GM18505 (cell line): ENCODE results near the gene CLCN1.
A peak's percentile ranks its signal among the peaks of the same experiment; 100 is the strongest.

Source experiments
- ATAC-seq: cut with Tn5 transposase; IDR thresholded peaks from one replicate; pipeline ENCODE4 v1.9.1; 2021; ENCODE audit not compliant: unreplicated experiment
- POLR2A ChIP-seq: IDR thresholded peaks from 4 replicates; pipeline ENCODE4 v1.6.1; 2011; ENCODE audit warnings: borderline replicate concordance; ENCODE audit not compliant: insufficient read depth, insufficient read length; ENCODE audit errors: extremely low read depth

The CLCN1 gene

DNA sequence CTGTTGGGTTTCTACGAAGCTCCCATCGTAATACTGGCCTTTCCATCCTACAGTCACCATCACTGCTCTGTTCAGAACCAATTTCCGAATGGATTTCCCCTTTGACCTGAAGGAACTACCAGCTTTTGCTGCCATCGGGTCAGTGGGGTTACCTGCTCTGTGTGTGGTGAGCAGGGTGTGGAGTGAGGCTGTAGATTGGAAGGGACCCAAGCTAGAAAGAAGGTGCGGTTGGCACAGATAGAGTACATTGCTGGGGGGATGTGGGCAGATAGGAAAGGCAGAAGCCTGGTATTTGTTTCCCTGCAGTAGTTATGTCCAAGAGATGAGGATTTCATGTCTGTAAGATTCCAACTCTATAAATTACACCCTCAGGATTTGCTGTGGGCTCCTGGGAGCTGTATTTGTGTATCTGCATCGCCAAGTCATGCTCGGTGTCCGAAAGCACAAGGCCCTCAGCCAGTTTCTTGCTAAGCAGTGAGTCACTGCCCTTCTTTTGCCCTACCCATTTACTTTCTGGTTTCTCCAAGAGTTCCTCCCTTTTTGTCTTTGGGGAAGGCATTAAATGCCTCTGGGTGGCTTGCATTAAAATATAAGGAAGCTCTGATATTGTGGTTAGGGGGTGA is 15.4 kb downstream of the CLCN1 start:
- TF ChIP-seq POLR2A: no peak
- no peak for ATAC-seq

DNA sequence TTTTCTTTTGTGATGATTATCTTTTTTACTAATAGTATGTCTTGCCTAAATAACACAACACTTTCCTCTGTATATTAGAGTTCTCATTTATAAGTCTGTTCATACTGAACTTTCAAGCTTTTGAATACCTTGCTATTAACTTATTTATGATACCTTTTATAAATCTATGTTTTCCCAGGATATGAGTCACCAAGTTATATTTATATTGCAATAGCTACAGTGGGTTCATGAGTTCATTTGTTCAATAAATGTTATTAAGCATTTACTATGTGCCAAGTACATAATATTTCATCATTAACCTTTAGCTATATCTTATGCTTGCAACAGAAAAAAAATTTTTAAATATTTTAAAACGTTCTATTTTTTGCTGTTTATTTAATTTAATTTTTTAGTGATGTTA is 18.3 kb downstream of the CLCN1 start:
- TF ChIP-seq POLR2A: no peak
- no peak for ATAC-seq

DNA sequence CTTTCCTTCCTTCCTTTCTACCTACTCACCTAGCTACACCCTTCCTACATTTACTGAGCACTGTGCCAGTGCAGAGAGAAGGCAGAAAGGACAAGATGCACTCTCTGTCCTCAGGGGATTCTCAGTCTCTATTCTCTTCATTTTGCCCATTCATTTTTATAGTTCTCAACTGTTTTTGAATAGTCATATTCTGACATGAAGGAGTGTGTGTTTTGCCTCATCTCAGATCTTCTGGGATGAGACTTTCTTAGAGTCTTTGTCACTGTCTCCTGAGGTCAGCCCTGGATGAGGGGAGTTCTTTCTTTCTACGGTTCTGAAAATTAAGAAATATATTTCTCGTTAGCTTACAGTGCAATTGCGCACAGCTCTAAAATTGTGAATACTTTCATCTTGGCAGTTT is 21.3 kb downstream of the CLCN1 start:
- TF ChIP-seq POLR2A: no peak
- ATAC-seq: no peak

DNA sequence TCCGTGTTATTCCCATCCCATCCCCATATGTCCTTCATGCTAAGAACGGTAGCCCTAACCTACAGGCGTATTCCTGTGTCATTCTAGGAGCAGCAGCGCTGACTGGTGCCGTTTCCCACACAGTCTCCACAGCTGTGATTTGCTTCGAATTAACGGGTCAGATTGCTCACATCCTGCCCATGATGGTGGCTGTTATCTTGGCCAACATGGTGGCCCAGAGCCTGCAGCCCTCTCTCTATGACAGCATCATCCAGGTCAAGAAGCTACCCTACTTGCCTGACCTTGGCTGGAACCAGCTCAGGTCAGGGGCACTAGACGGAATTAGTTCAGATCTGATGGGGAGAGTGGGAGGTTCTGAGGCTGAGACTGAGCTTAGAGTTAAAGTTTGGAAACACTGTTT is 25.9 kb downstream of the CLCN1 start:
- no peak for ATAC-seq
- no peak for TF ChIP-seq POLR2A

DNA sequence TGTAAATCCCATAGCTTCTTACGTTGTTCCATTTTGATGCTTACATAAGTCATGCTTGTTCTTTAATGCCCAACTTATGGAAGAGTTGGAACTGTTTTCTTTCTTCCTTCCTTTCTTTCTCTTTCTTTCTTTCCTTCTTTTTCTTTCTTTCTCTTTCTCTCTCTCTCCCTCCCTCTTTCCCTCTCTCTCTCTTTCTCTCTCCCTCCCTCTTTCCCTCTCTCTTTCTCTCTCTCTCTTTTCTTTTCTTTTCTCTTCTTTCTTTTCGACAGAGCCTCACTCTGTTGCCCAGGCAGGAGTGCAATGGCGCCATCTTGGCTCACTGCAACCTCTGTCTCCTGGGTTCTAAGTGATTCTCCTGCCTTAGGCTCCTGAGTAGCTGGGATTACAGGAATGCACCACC is 27.7 kb downstream of the CLCN1 start:
- no peak for ATAC-seq
- TF ChIP-seq POLR2A: no peak

DNA sequence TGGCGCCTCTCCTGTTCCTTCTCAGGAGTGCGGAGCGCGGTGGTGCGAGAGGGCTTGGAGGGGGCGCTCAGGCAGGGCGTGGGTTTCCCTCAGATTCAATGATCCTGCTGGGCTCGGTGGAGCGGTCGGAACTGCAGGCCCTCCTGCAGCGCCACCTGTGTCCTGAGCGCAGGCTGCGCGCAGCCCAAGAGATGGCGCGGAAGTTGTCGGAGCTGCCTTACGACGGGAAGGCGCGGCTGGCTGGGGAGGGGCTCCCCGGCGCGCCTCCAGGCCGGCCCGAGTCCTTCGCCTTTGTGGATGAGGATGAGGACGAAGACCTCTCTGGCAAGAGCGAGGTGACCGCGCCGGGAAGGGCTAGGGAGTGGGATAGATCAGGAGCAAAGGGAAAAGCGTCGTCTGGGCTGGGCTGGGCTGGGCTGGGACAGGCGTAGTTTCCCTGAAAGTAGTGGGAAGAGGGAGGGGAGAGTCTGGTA is 29.6 kb downstream of the CLCN1 start:
- peak; percentile 81 for ATAC-seq
- no peak for TF ChIP-seq POLR2A

DNA sequence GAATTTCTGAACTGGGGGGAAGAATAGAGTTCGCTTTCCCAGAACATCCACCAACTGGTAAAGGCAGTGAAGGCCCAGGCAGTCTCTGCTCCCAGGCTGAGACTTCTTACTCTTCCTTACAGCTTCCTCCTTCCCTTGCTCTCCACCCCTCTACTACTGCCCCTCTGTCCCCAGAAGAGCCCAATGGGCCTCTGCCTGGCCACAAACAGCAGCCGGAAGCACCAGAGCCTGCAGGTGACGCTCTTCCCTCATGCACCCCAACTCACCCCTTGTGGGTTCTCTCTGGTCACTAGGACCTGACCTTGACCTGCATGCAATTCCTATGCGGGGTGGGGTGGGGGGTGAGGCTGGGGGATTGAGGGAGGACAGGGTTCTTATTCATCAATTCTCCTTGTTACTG is 30.1 kb downstream of the CLCN1 start:
- ATAC-seq: no peak
- no peak for TF ChIP-seq POLR2A

DNA sequence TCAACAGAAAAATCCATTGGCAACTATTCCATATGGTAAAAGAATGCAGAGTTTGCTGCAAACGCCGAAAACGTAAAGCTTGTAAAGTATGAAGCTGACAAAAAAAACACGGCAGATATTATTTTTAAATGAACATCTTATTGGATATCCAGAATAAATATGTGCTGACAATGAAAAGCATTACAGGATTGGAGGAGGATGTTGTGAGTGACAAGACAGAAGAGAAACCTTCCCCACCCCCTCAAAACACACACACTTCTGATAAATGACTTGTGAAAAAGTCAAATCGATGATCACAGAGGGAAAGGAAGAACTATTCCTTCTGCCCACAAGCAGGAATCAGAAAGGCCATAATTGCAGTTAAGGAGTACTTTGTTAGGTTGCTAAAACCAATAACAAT is 32.0 kb downstream of the CLCN1 start:
- no peak for ATAC-seq
- no peak for TF ChIP-seq POLR2A

DNA sequence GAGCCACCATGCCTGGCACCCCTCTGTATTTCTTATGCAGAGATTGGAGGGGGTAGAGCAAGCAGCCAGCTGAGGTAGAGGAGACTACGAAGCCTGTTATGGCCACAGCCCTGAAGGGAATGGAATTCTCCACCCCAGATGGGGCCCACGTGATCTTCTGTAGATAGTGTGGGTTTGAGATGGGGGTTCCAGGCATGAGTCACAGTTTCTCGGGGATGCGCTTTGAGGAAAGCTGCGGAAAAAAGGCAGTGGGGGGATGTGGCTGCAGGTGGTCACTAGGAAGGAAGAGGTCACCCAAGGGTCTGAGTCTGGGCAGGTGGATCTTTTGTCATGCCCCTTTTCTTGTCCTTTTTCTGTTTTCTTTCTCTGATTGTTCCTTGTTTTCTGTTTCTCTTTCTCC is 35.1 kb downstream of the CLCN1 start:
- TF ChIP-seq POLR2A: no peak
- ATAC-seq: no peak

DNA sequence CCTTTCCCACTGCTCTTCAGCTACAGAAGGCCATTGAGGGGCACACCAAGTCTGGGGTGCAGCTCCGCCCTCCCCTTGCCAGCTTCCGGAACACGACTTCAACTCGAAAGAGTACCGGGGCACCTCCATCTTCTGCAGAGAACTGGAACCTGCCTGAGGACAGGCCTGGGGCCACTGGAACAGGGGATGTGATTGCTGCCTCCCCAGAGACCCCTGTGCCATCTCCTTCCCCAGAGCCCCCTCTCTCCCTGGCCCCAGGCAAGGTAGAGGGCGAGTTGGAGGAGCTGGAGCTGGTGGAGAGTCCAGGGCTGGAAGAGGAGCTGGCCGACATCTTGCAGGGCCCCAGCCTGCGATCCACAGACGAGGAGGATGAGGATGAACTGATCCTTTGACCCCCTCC is 35.7 kb downstream of the CLCN1 start:
- ATAC-seq: no peak
- TF ChIP-seq POLR2A: no peak

DNA sequence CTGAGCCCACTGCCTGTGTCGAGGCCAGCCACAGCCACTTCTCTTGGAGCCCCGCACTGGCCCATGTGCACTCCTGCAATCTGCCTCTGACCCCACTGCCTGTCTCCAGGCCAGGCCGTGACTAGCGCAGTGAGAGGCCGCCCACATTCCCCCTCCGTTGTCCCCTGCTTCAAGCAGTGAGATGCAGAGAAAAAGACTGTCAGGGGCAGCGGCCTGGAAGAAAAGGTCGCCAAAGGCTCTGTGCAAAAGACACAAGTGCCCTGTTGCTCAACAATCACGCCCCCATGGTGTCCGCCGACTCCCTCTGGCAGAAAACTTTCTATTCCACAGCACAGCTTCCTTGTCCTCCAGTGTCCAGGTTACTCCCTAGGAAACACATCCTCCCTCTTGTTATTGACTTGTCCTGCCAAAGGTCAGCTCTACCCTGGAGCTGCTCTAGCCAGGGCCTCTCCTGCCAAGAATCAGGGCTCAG is 36.7 kb downstream of the CLCN1 start:
- TF ChIP-seq POLR2A: no peak
- ATAC-seq: no peak

DNA sequence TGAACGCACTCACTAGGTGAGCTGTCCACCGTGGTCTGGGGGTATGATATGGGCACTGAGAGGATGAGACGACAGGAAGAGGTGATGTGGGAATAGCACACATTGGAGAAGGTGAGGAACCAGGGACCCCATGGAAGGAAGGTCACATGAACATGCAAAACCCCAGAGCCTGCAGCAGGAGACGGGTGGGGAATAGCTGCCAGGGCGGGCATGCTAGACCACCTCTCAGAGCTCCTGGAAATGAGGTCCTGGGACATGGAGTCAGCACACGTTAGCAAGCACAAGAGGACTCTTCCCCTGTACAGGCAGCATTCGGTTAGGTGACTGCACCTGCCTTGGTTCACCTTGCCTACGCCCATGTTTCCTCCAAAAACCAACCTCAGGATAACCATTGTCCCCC is 38.5 kb downstream of the CLCN1 start:
- no peak for ATAC-seq
- no peak for TF ChIP-seq POLR2A

DNA sequence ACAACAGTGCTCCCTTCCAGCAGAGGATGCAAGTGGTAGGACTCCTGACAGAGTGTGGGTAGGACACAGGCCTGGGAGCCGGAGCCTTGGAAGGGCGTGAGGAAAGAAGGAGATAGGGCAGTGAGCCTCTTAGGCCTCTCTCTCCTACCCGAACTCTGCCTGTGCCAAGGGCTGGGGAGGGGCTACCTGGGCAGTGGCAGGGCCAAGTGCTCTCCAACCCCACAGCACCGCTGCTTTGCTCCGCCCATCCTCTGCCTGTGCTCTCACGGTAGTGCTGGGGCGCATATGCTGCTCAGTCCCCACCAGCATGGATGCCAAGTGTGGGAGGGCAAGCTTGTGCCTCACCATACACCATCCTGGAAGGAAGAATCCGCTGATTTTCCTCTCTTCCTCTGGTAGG is 39.1 kb downstream of the CLCN1 start:
- ATAC-seq: no peak
- TF ChIP-seq POLR2A: no peak

DNA sequence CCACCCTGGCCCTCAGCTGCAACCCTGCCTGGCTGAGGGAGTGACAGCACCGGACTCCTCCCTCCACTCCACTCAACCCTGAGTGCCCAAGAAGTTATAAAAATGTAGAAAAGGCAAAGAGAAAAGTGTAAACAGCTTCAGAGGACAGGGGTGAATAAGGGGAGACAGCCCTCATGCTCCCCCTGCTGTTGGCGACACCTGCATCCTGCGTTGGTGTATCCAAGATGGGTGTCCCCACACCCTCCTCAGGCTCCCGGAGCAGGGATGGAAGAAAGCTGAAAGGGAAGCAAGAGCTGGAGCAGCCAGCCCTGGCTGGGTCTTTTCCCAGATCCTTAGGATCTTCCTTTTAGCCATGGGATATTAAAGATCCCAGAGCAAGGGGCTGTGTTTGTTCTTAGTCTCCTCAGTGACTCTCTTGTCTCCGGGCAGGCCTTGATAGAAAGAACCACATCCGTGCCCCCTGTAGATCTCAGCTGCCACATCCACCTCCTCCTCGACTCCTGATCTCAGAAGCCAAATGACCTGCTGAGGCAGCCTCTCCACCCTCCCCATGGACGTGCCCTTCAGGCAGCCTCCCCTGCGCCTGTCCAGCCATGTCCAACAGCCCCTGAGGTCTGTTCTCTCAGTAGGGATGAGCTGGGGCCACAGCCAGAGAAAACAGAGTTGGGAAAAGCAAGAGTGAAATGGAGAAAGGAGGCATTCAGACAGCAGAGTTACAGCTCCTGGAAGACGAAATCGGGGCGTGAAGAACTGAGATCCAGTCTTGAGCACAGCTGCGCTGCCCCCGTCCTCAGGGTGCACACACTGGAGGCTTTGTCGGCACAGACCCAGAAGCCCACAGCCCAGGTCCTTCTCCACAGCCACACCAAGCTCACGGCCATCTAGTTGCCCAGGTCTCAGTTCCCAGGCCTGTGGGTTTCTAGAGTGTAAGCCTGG is 39.8 kb downstream of the CLCN1 start:
- no peak for TF ChIP-seq POLR2A
- no peak for ATAC-seq

DNA sequence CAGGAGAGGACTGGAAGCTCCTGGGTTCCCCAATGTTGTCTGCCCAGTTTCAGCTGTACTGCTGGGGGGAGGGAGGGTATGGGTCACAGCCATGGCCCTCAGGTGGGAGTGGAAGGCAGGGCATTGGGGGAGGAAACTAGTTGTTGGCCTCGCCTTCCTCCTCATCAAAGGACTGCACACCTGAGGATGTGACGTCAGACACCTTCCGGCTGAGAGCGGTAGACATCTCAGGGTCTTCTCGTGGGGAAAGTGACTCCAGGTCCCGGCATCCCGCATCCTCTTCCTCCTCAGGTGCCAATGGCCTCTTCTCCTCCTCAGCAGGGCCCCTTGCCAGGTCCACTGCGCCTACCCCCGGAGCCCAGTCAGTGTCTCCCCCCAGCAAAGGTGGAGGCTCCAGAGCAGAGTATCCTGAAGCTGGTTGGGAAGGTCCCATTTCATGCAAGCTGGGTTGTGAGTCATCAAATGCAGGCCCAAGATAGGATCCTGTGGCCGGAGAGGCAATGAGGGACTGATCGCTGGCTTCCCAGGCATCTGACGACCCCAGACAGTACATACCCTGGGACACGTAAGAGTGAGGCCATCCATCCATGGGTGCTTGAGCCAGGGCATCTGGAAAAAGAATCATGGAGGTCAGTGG is 40.6 kb downstream of the CLCN1 start:
- TF ChIP-seq POLR2A: no peak
- no peak for ATAC-seq

DNA sequence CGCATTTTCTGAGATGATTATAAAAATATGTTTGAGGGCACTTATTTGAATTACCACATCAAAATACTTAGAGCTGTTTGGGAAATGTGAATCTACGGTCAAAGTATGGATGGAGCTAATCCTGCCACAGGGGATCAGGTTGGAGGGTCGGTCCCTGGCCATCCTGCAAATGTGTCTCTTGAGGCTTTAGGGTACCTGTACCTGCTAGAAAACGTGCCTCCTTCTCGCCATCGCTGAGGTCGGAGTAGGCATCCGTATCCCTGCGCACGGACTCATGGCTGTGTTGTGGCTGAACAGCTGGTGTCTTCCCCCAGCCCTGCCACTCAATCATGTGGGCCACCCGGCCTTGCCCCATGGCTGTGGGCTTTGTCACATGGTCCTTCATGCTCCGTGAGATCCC is 42.7 kb downstream of the CLCN1 start:
- TF ChIP-seq POLR2A: no peak
- no peak for ATAC-seq
